HG02981 (cell line): ENCODE results near the gene PLEKHJ1.

Source experiments
- ATAC-seq: cut with Tn5 transposase; IDR thresholded peaks from one replicate; pipeline ENCODE4 v1.9.1; 2021; ENCODE audit warnings: mild to moderate bottlenecking, moderate library complexity; ENCODE audit not compliant: unreplicated experiment

PLEKHJ1 gene

GRCh38 chr19:2270157-2270422 is 34.0 kb upstream of the PLEKHJ1 start:
- no peak for ATAC-seq

GRCh38 chr19:2269244-2270156 is 33.4 kb upstream of the PLEKHJ1 start:
- ATAC-seq: peak; percentile 53

- ATAC-seq: no peak
These were observed 32.7 kb upstream of the PLEKHJ1 start for GRCh38 chr19:2268861-2269243.

GRCh38 chr19:2268480-2268830 is 32.3 kb upstream of the PLEKHJ1 start:
- ATAC-seq: no peak

- no peak for ATAC-seq
These were observed 30.3 kb upstream of the PLEKHJ1 start for GRCh38 chr19:2266183-2266993.

GRCh38 chr19:2261438-2262172 is 25.5 kb upstream of the PLEKHJ1 start:
- no peak for ATAC-seq

- no peak for ATAC-seq
These were observed 24.2 kb upstream of the PLEKHJ1 start for GRCh38 chr19:2260341-2260805.

- no peak for ATAC-seq
These were observed 23.2 kb upstream of the PLEKHJ1 start for GRCh38 chr19:2259336-2259735.

GRCh38 chr19:2255982-2256685 is 20.0 kb upstream of the PLEKHJ1 start, which contains the start of gene JSRP1:
TSS of gene JSRP1 (minus strand) at chr19:2256417. CDS start at chr19:2255314, 1,103 bp downstream.
- ATAC-seq: no peak

GRCh38 chr19:2255112-2255845 is 19.1 kb upstream of the PLEKHJ1 start:
- no peak for ATAC-seq

GRCh38 chr19:2254064-2254872 is 18.1 kb upstream of the PLEKHJ1 start:
- no peak for ATAC-seq

GRCh38 chr19:2253106-2254063 is 17.3 kb upstream of the PLEKHJ1 start:
- ATAC-seq: no peak

GRCh38 chr19:2252797-2253105 is 16.6 kb upstream of the PLEKHJ1 start:
- no peak for ATAC-seq

- no peak for ATAC-seq
These were observed 16.1 kb upstream of the PLEKHJ1 start for GRCh38 chr19:2252055-2252796.

- no peak for ATAC-seq
These were observed 15.3 kb upstream of the PLEKHJ1 start for GRCh38 chr19:2251106-2252054.

- no peak for ATAC-seq
These were observed 14.6 kb upstream of the PLEKHJ1 start for GRCh38 chr19:2250766-2251105.
